K562 treated with DMSO at 1 percent for 4 hours (cell line): Measurements from ENCODE around the gene DNAJB11. TPM values are rescaled to one million over a fixed set of nuclear protein-coding genes. Genes with fewer than 3 reads are reported as not detected.

Experiments used
- total RNA-seq: library from RNA; unstranded; fragments of 300-600 nt; gene quantifications from 2 replicates; pipeline ENCODE4 v1.2.3, GENCODE V29; 2022; ENCODE audit not compliant: insufficient read depth

The DNAJB11 gene
- 70.7 and 71.2 TPM in 2 replicates for total RNA-seq

GRCh38 chr3:186570096-186570940, at the start of gene DNAJB11:
TSS of gene DNAJB11 (plus strand) at chr3:186570720. CDS start at chr3:186570898, 178 bp downstream.

DNA sequence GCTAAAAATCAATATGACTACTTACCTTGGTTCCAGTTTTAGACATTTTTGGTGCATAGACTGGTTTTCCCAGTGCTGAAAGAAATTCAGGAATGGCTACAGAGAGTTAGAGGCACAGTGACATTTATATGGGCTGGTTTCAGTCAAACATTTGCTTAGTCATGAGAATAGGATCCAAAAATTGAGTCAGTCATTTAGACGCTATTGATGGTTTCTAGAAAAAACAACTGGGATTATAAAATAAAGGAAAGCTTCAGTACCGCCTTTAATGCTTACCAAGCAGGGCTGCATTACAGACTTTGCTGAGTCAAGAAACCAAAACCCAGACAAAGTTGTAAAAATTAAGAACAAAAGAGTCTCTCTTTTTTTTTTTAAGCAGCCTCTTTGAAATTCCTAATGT, 26.2 kb upstream of the DNAJB11 start, which contains the start of gene CRYGS:
TSS of gene CRYGS (minus strand) at position 100 of the 400 bp plus-strand sequence. CDS start at position 46, 54 bp downstream.

GRCh38 chr3:186567072-186567921, 3.2 kb upstream of the DNAJB11 start, which contains the start of gene TBCCD1:
TSS of gene TBCCD1 (minus strand) at chr3:186567339. CDS start at chr3:186564329, 3,010 bp downstream.

DNA sequence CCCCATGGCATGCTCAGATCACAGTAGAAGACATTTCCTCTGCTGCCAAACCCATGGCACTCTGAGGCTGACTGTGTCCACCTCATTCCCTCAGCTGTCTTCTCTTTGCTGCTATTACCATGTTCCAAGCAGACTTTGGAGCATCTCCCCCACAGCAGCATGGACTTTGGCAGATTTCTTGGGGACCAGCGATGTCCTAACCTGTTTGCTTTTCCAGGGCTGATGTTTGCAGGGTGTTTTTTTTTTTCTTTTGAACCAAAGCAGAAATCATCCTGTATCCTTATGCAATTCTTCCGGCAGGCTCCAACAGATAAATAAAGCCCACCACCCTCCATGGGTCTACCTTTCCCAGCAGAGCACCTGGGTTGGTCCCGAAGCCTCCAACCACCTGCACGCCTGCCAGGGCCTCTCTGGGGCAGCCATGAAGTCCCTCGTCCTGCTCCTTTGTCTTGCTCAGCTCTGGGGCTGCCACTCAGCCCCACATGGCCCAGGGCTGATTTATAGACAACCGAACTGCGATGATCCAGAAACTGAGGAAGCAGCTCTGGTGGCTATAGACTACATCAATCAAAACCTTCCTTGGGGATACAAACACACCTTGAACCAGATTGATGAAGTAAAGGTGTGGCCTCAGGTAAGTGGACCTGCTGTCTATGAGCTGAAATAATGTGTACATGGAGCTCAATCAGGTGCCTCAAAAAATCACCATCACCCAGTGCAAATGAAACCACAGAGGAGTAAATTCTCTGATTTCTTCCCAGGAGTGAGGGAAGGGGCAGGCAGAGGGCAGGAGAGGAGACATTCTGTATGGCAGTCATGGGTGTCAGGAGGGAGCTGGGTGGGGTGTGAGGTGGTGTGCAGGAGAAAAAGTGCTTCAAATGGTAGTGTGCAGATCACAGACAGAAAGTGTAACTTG, 42.5 kb downstream of the DNAJB11 start, which contains the start of gene AHSG:
TSS of gene AHSG (plus strand) at position 340 of the 916 bp plus-strand sequence. CDS start at position 422, 82 bp downstream.

Other genes starting within 250 kb of the DNAJB11 start
- not detected in 2 replicates for gene DGKG, start 208.5 kb upstream of the DNAJB11 start, total RNA-seq
- 1.5 and 3.0 TPM in 2 replicates for gene CRYGS, start 26.3 kb upstream of the DNAJB11 start, total RNA-seq
- gene TBCCD1, start 3.4 kb upstream of the DNAJB11 start, total RNA-seq = 6.0 and 11.2 TPM in 2 replicates
- not detected in 2 replicates for gene AHSG, start 42.3 kb downstream of the DNAJB11 start, total RNA-seq
- not detected in 2 replicates for gene FETUB, start 69.7 kb downstream of the DNAJB11 start, total RNA-seq
- not detected in 2 replicates for gene HRG, start 95.3 kb downstream of the DNAJB11 start, total RNA-seq
- gene KNG1, start 146.6 kb downstream of the DNAJB11 start, total RNA-seq = not detected in 2 replicates
- gene EIF4A2, start 212.9 kb downstream of the DNAJB11 start, total RNA-seq = 120 and 173 TPM in 2 replicates
- 102 and 121 TPM in 2 replicates for gene RFC4, start 235.8 kb downstream of the DNAJB11 start, total RNA-seq